ENCODE measurements around the gene ATP4B. TPM values are rescaled to one million over a fixed set of nuclear protein-coding genes. Genes with fewer than 3 reads are reported as not detected.
A peak's percentile ranks its signal among the peaks of the same experiment; 100 is the strongest.

Gene ATP4B
- total and polyA plus RNA-seq, 8 donors: not detected

- intact Hi-C loops (cut with DNase I): no loop called here
- Histone ChIP-seq H3K36me3 (no peaks in the 10 kb centered on the region), H3K4me1 (no peaks in the 10 kb centered on the region), H3K27me3 (no peaks in the 10 kb centered on the region), H3K9me3 (no peaks in the 10 kb centered on the region), H3K27ac (no peak overlapping the region), H3K4me3 (no peak overlapping the region)
- no peak for TF ChIP-seq CTCF (IDR thresholded peaks at IDR 0.05)
- FAIRE-seq (no peak), DNase-seq (no peak), ATAC-seq (no peak)
- 87 to 90% methylated on average over 15 of the region's 15 CpGs for WGBS, 2 donors
These were observed 55.6 kb downstream of the ATP4B start for GRCh38 chr13:113602291-113602988.

GRCh38 chr13:113601166-113602070, 56.6 kb downstream of the ATP4B start:
- ATAC-seq: no peak
- no peak overlapping the region for H3K27ac ChIP-seq

GRCh38 chr13:113599391-113599790, 58.6 kb downstream of the ATP4B start:
- Histone ChIP-seq H3K9me3 (no peaks in the 10 kb centered on the region), H3K27ac (no peak overlapping the region), H3K4me3 (no peak overlapping the region), H3K4me1 (no peaks in the 10 kb centered on the region), H3K27me3 (no peaks in the 10 kb centered on the region), H3K36me3 (no peaks in the 10 kb centered on the region)
- intact Hi-C loops (cut with DNase I): no loop called here
- DNase-seq (peak in 2 of 6 donors; percentile 11 to 40), ATAC-seq (no peak), FAIRE-seq (no peak)
- WGBS, 2 donors: 94 to 97% methylated on average over 12 of the region's 12 CpGs
- no peak for TF ChIP-seq CTCF (IDR thresholded peaks at IDR 0.05)

More at GRCh38 chr13:113601166-113602070, 56.6 kb downstream of the ATP4B start:
- intact Hi-C loops (cut with DNase I): no loop called here
- 96% methylated on average over 28 of the region's 28 CpGs for WGBS, 2 donors
- Histone ChIP-seq H3K4me1 (no peaks in the 10 kb centered on the region), H3K27me3 (no peaks in the 10 kb centered on the region), H3K4me3 (no peak overlapping the region), H3K36me3 (no peaks in the 10 kb centered on the region), H3K9me3 (no peaks in the 10 kb centered on the region)
- peak in 1 of 6 donors; percentile 43 for DNase-seq
- no peak for TF ChIP-seq CTCF (IDR thresholded peaks at IDR 0.05)
- FAIRE-seq: no peak

Other genes with a start within 250 kb of the ATP4B start
- gene ADPRHL1, start 204.7 kb downstream of the ATP4B start, total RNA-seq: 1 to 10 TPM; 2.2 to 6.0 (median 3.7) TPM
- gene ADPRHL1, start 204.7 kb downstream of the ATP4B start, polyA plus RNA-seq: 1 to 10 TPM; 1.2 to 2.3 TPM
- 10 to 100 TPM in 1 of 6 donors, 1 to 10 TPM in 5; 4.8 to 11.2 (median 7.3) TPM for gene DCUN1D2, start 167.5 kb downstream of the ATP4B start, total RNA-seq
- 10 to 100 TPM; 10.5 to 18.3 TPM for gene DCUN1D2, start 167.5 kb downstream of the ATP4B start, polyA plus RNA-seq
- gene TFDP1, start 73.4 kb downstream of the ATP4B start, total RNA-seq: 10 to 100 TPM; 10.3 to 24.7 (median 17.9) TPM
- gene TFDP1, start 73.4 kb downstream of the ATP4B start, polyA plus RNA-seq: 10 to 100 TPM; 10.9 to 22.3 TPM
- gene GRK1, start 9.0 kb upstream of the ATP4B start, total RNA-seq: not detected
- gene GRK1, start 9.0 kb upstream of the ATP4B start, polyA plus RNA-seq: under 1 TPM; 0.02 to 0.04 TPM
- gene TMEM255B, start 101.0 kb upstream of the ATP4B start, total RNA-seq: 1 to 10 TPM; 1.8 to 8.1 (median 3.5) TPM
- 10 to 100 TPM; 13.6 to 17.9 TPM for gene TMEM255B, start 101.0 kb upstream of the ATP4B start, polyA plus RNA-seq
- gene GAS6, start 205.9 kb upstream of the ATP4B start, total RNA-seq: 10 to 100 TPM; 24.3 to 68.8 (median 38.6) TPM
- 100 to 1,000 TPM in 1 of 2 donors, 10 to 100 TPM in 1; 98.0 to 124 TPM for gene GAS6, start 205.9 kb upstream of the ATP4B start, polyA plus RNA-seq

Measured in pancreas (tissue), 10 donors.